ENCODE results near the gene ZFPM1. TPM values are rescaled to one million over a fixed set of nuclear protein-coding genes. Genes with fewer than 3 reads are reported as not detected.
"Not testable (repeated sequence)": the region's sequence is repeated elsewhere in the genome, so short reads cannot be mapped to it uniquely, and the experiment has no call there.

Gene ZFPM1
- total RNA-seq, 1 experiment from 2014 or later, result 3.9 TPM

GRCh38 chr16:88409296-88410065, 43.6 kb upstream of the ZFPM1 start:
- ChIA-PET CTCF (no interaction called here), POLR2A (no interaction called here)
- no peaks in the 10 kb centered on the region for H3K9me3 ChIP-seq (ENCODE audit: control insufficient read depth, insufficient read depth, low read depth, low read length)
- H3K27me3 ChIP-seq (ENCODE audit: control insufficient read depth, insufficient read depth, low read length), result no peaks in the 10 kb centered on the region
- H3K4me3 ChIP-seq (ENCODE audit: low read depth in 2 of 2, low read length in 2 of 2), result no peak overlapping the region
- H3K27ac ChIP-seq (ENCODE audit: low read length), result no peak overlapping the region
- no peak for DNase-seq (ENCODE audit: low read depth, low spot score)
- no TSS peak for BruUV-seq (replicated peaks)
- TF ChIP-seq SIN3A (IDR thresholded peaks at IDR 0.05; ENCODE audit: borderline replicate concordance, insufficient read depth, low read depth, low read length) (no peak), TCF7L2 (IDR thresholded peaks at IDR 0.05; ENCODE audit: low read depth, low read length) (no peak), POLR2AphosphoS5 (IDR thresholded peaks at IDR 0.05; ENCODE audit: low read depth, low read length) (no peak), REST (IDR thresholded peaks at IDR 0.05; ENCODE audit: insufficient read depth in 1 of 2, low read depth in 2 of 2, low read length in 1 of 2) (no peak), CTCF (IDR thresholded peaks at IDR 0.05) (no peak)
- no peaks in the 10 kb centered on the region for H3K4me1 ChIP-seq (ENCODE audit: control insufficient read depth, insufficient read depth, low read length)
- H3K36me3 ChIP-seq (ENCODE audit: control insufficient read depth, insufficient read depth, low read length), result no peaks in the 10 kb centered on the region
- intact Hi-C loops (cut with micrococcal nuclease; ENCODE audit: unreplicated experiment), result no loop called here
- no peak for ATAC-seq
- in situ Hi-C loops (cut with HindIII; ENCODE audit: low pct_unique_long_range_greater_than_20kb, low sequenced_read_pairs), result loop anchor here (10.0 kb wide), 1 partner anchor 115 kb away; no protein-coding TSS in a partner anchor

- H3K36me3 ChIP-seq (ENCODE audit: control insufficient read depth, insufficient read depth, low read length); CTCF ChIA-PET; ATAC-seq; H3K27ac ChIP-seq (ENCODE audit: low read length); H3K9me3 ChIP-seq (ENCODE audit: control insufficient read depth, insufficient read depth, low read depth, low read length); intact Hi-C loops (cut with micrococcal nuclease; ENCODE audit: unreplicated experiment); H3K27me3 ChIP-seq (ENCODE audit: control insufficient read depth, insufficient read depth, low read length); in situ Hi-C loops (cut with HindIII; ENCODE audit: low pct_unique_long_range_greater_than_20kb, low sequenced_read_pairs); BruUV-seq (replicated peaks); H3K4me1 ChIP-seq (ENCODE audit: control insufficient read depth, insufficient read depth, low read length); H3K4me3 ChIP-seq (ENCODE audit: low read depth in 2 of 2, low read length in 2 of 2); DNase-seq (ENCODE audit: low read depth, low spot score); POLR2A ChIA-PET: not testable (repeated sequence)
Observed at GRCh38 chr16:88410297-88410968, 42.6 kb upstream of the ZFPM1 start.

All from Panc1 (cell line).